IMR-90 (cell line): ENCODE data around the gene ARHGAP24.

Experiments used
- POLR2A ChIP-seq: IDR thresholded peaks from 2 replicates; pipeline ENCODE4 v1.6.1; 2012; ENCODE audit warnings: mild to moderate bottlenecking, low read depth, low read length
- TF ChIP-seq, protein P1 (sequence below): conservative IDR thresholded peaks from 2 replicates; pipeline ENCODE4 v1.5.1; 2012; ENCODE audit warnings: mild to moderate bottlenecking, low read depth, low read length, improper control_type of control experiment

DNA sequence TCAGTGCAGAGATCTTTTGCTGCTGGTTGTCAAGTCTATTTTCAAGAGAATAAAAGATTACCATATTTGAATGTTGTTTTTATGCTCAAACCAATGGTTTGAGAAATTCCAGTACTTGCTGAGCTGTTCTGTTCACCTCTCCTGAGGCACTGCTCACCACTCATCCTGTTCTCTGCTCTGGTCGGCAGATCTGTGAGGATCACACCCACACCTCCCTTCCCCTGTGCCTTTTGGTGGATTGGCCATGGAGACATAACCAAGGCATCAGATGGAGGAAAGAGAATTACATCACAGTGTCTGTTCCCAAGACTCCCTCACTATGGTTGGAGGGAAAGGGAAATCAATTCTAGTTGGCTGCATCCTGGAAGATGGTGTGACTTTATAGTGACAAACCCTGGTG lies 391.6 kb downstream of the ARHGAP24 start:
- TF ChIP-seq, protein P1, sequence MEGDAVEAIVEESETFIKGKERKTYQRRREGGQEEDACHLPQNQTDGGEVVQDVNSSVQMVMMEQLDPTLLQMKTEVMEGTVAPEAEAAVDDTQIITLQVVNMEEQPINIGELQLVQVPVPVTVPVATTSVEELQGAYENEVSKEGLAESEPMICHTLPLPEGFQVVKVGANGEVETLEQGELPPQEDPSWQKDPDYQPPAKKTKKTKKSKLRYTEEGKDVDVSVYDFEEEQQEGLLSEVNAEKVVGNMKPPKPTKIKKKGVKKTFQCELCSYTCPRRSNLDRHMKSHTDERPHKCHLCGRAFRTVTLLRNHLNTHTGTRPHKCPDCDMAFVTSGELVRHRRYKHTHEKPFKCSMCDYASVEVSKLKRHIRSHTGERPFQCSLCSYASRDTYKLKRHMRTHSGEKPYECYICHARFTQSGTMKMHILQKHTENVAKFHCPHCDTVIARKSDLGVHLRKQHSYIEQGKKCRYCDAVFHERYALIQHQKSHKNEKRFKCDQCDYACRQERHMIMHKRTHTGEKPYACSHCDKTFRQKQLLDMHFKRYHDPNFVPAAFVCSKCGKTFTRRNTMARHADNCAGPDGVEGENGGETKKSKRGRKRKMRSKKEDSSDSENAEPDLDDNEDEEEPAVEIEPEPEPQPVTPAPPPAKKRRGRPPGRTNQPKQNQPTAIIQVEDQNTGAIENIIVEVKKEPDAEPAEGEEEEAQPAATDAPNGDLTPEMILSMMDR = no peak
- TF ChIP-seq POLR2A = no peak
